Fibroblast of skin of abdomen (primary cell): ENCODE data around the gene CSRP1.
"Not testable (repeated sequence)": the region's sequence is repeated elsewhere in the genome, so short reads cannot be mapped to it uniquely, and the experiment has no call there.

Source experiments
- DNase-seq: peaks from one replicate; pipeline ENCODE4 v3.0.0-alpha.2; 2013

Gene CSRP1

GRCh38 chr1:201537891-201538611 is 31.1 kb upstream of the CSRP1 start:
- DNase-seq, result no peak

DNA sequence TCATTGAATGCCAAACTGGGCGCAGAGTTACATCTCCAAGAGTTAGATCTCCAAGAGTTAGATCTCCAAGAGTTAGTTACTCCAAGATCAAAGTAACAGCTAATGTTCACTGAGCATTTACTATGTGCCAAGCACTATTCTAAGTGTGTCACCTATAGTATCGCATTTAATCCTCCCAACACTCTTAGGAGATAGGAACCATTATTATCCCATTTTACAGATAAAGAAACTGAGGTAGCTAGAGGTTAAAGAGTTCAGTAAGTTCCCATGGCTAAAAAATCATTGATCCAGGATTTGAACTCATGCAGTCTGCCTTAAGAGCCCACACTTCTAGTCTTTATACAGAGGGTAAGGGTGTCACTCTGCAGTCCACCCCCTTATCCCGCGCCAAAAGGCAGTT is 30.5 kb upstream of the CSRP1 start:
- DNase-seq, result no peak

GRCh38 chr1:201537028-201537427 is 30.1 kb upstream of the CSRP1 start:
- DNase-seq, result no peak

DNA sequence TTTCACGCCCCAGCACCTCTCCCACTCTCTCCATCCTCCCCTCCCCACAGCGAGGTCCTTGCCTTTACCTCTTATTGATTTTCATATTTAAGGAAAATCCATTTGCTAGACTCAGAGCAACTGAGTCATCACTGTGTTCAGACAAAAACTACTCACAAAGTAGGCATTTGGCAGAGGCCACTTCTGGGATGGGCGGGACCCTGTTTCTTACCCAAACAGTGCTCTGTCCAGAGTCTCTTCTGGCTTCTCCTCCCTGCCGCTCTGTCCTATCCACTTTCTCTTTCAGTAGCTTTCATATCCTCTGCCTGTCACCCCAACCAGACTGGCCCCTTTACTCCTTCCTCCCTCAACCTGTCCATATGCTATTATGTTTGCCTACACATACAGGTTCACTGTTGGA is 29.6 kb upstream of the CSRP1 start:
- DNase-seq, result peak; percentile 85

DNA sequence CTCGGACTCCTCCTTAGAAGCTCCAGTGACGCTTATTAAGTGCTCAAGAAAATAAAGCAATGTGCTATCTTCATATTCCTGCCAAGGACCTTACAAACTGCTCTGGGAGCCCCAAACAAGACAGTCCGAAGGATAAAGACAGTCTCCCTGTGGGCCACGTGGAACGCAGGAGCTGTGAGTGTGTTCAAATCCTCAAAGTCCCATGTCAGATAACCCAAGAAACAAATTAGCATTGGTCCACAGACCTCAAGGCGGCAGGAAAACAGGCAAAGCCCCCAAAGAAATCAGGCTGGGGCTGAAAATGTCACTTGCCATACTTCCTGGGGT is 29.0 kb upstream of the CSRP1 start:
- no peak for DNase-seq

DNA sequence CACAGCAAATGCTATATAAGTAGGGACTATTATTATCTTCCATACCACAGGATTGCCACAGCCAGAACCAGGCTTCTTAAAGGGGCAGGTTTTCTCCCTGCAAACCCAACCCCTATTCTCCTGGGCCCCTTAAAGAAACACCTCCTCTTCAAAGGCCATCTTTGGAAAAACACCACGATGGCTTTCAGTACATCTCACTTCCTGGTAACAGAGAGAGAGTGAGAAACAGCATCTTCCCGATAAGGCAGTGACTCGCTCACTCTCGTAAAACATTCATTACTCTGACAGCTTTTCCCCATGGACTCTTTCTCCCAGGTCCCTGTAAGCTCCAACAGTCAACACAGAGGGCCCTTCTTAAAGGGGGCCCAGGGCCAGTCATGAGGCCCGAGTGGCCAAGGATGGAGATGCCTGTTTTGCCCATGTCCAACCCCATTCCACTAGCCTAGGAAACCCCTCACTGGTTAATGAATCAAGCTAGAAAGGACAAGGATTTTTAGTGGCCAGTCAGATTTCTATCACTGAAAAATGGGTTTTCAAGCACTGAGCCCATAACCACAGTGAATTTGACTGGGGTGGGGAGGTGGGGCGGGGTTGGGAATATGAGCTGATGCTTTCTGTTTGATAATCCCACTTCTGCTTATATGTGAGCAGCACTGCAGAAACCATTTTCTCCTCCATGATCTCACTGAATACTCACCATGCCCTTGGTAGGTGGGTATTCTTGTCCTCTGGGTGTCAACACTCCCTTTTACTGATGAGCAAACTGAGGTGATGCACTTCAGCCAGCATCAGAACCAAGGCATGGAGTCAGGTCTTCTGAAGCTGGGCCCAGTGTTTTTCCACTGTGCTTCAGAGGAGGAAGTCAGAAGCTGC is 28.4 kb upstream of the CSRP1 start:
- peak; percentile 66 for DNase-seq

DNA sequence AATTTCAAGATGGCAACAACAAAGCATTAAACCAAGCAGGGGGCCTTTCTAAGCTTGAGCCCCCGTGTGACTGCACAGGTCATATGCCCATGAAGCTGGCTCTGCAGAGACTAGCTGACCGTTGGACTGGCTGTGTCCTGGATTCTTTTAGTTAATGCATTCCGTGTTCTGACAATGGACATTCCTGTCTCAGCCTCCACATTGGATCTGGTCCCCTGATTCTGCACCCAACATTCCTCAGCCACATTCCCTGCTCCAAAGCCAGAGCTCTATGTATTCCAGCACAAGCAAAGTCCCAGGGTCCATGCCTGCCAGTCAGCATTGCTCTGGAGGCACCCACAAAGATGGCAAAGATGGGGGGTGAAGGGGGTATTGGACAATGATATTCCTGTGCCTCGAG is 26.9 kb upstream of the CSRP1 start:
- DNase-seq, result no peak

GRCh38 chr1:201531551-201532425 is 24.9 kb upstream of the CSRP1 start:
- no peak for DNase-seq

GRCh38 chr1:201530741-201531531 is 24.0 kb upstream of the CSRP1 start:
- DNase-seq, result peak; percentile 91

DNA sequence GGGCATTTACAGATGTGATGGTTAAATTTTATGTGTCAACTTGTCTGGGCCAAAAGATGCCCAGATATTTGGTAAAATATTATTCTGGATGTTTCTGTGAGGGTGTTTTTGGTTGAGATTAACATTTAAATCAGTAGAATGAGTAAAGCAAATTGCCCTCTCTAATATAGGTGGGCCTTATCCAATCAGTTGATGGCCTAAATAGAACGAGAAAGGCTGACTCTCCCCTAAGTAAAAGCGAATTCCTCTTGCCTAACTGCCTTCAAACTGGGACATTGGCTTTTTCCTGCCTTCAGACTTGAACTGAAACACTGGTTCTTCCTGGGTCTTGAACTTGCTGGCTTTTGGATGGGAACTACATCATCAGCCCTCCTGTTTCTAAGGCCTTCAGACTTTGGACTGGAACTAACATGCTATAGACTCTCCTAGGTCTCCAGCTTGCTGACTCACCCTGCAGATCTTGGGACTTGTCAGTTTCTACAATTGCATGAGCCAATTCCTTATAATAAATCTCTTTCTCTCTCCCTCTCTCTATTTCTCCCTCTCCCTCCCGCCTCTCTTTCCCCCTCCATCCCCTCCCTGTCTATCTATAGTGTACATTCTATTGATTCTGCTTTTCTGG is 21.8 kb upstream of the CSRP1 start:
- peak; percentile 81 for DNase-seq

DNA sequence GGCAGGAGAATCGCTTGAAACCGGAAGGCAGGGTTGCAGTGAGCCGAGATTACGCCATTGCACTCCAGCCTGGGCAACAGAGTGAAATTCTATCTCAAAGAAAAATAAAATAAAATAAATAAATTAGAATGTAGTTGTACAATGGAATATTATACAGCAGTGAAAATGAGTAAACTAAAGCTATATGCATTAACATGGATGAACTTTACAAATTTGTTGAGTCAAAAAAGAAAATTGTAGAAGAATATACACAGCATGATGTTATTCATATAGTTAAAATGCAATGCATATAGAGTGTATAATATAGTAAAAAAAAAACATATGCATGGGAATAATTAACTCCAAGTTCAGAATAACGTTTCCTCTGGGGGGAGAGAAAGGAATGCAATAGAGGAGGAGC is 21.0 kb upstream of the CSRP1 start:
- DNase-seq, result no peak

GRCh38 chr1:201525193-201525778 is 18.4 kb upstream of the CSRP1 start:
- no peak for DNase-seq

- DNase-seq, result not testable (repeated sequence)
These were observed 13.2 kb upstream of the CSRP1 start for GRCh38 chr1:201520046-201520575.

GRCh38 chr1:201518071-201518470 is 11.1 kb upstream of the CSRP1 start:
- DNase-seq, result no peak

DNA sequence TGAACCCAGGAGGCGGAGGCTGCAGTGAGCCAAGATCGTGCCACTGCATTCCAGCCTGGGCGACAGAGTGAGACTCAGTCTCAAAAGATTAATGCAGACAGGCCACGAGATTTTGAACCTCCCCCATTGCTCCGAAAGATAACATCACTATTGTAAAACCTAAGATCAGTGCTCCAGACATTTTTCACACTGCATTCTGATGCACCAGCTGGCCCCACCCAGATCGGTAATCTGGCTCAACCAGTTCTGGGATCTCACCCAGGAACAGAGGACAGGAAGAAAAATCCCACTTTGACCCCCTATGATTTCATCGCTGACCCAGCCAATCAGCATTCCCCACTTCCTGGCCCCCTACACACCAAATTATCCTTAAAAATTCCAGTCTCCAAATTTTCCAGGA is 10.7 kb upstream of the CSRP1 start:
- no peak for DNase-seq

- DNase-seq, result no peak
These were observed 9.7 kb upstream of the CSRP1 start for GRCh38 chr1:201516511-201517127.

- no peak for DNase-seq
These were observed 9.0 kb upstream of the CSRP1 start for GRCh38 chr1:201515895-201516294.

DNA sequence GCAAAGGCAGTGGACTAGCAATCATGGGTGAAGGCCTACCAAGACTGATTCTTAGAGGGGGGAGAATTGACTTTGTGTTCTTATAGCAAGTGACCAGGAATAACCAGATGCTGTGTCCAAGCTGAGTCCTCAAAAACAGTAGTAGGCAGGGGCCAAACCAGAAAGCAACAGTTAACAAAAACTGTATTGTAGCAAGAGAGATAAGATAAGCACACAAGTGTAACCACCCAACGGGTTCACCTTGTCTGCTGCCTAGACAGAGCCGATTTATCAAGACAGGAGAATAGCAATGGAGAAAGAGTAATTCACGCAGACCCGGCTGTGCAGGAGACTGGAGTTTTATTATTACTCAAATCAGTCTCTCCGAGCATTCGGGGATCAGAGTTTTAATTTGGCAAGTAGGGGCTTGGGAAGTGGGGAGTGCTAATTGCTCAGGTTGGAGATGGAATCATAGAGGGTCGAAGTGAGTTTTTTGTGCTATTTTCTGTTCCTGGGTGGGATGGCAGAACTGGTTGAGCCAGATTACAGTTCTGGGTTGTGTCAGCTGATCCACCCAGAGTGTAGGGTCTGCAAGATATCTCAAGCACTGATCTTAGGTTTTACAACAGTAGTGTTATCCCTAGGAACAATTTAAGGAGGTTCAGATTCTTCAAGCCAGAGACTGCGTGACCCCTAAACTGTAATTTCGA is 8.3 kb upstream of the CSRP1 start:
- no peak for DNase-seq

GRCh38 chr1:201514466-201514865 is 7.5 kb upstream of the CSRP1 start:
- no peak for DNase-seq
